Stimulated activated CD4-positive, alpha-beta T cell treated with anti-CD3 and anti-CD28 coated beads, Interleukin-1b, Interleukin-23, amount 100 ng/mL, for 1 hour (primary cell): ENCODE data around the gene CD79A.

Source experiments
- DNase-seq, 2 donors: peaks; one replicate each; pipeline ENCODE4 v3.0.0-alpha.2; 2020; ENCODE audit warnings: low read depth in 2 of 2

Gene CD79A

DNA sequence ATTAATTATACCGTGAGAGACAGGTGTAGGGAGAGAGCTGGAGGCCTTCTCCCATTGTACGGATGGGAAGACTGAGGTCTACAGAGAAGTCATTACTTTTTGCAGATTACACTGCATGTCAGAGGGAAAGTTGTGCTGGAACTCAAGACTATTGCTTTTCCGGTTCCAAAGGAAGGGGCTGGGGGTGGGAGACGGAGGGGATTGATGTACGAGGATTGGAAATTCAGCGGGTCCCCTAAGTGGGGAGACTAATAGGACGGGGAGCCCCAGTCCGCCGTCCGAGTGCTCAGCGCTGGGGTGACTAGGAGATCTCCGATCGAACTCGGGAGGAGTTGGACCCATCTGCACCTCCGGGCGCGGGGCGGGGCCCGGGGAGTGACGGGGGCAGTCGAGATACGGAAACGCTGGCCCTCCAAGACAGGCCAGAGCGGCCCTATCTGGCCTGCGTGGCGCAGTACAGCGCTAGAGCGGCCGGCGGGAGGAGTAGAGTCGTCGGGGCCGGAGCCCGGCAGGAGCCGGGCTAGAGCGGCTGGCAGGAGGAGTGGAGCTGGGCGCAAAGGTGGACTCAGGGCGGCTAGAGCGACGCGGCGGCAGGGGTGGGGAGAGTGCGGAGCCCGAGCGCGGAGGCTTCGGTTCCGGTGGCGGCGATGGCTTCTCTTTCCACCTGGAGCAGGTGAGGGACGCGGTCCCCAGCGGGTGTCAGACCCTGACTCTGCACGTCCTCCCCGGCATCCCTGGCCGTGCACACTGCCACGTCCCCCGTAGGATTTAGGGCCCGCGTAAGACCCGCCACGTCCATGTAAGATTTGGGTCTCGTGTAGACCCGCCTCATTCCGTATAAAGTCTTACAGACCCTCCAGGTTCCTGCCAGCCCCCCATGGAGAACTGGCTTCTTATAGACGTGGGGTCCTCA, 7.0 kb downstream of the CD79A start:
- peak; percentile 73 to 78 for DNase-seq

DNA sequence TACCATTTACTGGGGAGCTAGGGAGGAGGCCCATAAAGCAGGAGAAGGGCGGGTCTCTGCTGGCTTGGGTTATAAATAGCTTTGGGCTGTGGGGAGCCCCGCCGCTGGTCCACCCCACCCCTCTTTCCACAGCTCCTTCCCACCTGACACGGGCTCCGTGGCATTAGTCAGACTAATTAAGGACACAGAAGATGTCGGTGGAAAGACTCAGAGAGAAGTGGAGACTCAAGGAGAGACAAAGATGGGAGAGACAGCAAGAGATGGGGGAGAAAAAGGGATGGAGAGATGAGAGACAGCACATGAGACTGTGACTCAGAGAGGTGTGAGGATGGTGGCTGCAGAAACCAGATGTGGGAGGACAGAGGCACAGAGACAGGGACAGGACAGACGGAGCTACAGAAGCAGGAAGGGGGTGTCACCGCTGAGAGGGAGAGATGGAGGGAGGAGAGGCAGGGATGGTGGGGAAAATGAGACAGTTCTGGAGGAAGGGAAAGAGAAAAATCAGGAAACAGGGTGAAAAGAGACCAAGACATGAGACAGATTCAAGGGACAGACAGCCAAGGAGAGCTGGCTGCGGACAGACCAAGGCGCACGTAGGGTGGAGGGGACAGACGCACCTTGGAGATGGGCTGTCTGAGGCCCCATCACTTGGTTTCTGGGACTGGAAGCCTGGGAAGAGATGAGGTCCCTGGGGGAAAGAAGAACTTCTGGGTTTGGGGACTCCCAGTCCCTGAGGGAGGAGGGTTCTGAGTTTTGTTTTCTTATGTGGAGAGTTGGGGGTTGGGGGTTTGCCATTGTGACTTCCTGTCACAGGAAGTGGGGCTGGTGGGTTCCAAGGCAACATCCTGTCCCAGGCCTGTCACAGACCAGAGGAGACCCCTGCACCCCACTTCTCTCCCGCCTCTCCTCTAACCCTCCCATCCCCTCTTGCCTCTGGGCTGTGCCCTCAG, 10.0 kb downstream of the CD79A start:
- peak in 1 of 2 donors; percentile 34 for DNase-seq

DNA sequence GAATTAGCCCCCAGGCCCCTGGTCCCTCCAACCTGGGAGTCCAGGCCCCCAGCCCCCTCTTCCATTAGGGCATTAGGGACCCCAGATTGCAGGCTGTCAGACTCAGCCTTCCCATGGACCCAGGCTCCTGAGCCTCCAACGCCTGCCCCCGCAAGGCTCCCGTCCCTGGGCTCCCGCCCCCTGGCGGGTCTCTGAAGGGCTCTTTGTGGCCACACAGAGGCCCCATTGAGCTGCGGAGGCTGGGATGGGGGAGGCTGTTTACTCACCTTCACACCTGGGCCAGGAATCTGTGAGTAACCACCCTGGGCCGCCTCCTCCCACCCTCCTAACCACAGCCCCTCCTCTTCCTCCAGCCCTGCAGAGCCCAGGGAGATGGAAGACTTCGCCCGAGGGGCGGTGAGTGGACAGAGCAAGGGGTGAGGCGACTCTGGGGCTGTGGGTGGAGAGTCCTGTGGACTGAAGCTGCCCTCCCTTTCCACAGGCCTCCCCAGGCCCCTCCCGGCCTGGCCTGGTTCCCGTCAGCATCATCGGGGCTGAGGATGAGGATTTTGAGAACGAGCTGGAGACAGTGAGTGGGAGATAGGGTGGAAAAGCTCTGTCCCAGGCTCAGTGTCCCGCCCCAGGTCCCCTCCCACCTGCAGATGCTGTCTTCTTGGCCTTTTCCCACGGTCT, 10.8 kb downstream of the CD79A start:
- DNase-seq, result peak; percentile 65 to 78

DNA sequence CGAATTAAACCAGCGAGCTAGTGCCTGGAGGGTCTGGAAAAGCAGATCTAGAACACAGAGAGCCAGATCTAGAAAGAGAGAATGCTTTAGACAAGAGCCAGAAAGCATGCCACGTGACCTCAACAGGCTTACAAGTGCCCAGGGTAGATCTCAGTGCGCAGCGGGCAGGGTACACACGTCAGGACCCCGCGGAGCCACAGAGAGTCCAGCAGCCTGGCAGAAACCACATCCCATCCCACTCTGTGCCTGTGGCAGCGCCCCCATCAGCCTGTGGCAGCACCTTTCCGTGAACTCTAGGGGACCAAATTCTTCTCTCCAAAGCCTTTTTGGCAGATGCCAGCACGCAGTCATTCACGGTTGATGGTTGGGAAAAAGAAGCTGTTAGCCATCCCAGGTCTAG, 11.8 kb downstream of the CD79A start:
- no peak for DNase-seq

DNA sequence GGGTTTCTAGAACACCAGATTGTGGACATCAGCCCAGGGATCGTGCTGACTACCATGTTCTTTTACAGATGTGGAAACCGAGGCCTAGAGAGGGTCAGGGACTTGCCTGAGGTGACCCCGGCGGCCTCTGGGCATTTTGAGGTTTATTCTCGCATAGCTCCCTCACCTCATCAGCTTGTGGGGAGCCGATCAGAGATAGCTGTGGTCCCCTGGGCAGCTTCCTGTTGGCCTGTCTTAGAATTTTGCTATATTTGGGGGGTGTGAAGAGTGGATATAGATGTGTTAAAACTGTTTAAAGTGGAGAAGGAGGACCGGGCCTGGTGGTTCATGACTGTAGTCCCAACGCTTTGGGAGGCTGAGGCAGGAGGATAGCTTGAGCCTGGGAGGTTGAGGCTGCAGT, 12.8 kb downstream of the CD79A start:
- DNase-seq, result no peak

DNA sequence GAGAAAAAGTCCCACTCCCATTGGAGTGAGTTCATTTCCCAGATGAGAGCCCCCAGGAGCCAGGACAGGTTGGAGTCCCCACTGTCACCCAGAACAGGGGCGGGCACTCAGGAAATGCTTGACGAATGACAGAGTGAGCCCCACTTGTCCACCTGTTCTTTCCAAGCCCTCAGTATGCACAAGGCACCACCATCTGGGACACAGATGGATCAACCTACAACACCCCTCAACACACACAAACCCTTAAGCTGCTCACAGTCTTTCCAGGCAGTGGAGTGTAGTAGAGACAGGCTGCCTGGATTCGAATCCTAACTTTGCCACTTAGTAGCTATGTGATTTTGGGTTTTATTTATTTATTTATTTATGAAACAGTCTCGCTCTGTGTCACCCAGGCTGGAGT, 13.9 kb downstream of the CD79A start:
- DNase-seq, result no peak

DNA sequence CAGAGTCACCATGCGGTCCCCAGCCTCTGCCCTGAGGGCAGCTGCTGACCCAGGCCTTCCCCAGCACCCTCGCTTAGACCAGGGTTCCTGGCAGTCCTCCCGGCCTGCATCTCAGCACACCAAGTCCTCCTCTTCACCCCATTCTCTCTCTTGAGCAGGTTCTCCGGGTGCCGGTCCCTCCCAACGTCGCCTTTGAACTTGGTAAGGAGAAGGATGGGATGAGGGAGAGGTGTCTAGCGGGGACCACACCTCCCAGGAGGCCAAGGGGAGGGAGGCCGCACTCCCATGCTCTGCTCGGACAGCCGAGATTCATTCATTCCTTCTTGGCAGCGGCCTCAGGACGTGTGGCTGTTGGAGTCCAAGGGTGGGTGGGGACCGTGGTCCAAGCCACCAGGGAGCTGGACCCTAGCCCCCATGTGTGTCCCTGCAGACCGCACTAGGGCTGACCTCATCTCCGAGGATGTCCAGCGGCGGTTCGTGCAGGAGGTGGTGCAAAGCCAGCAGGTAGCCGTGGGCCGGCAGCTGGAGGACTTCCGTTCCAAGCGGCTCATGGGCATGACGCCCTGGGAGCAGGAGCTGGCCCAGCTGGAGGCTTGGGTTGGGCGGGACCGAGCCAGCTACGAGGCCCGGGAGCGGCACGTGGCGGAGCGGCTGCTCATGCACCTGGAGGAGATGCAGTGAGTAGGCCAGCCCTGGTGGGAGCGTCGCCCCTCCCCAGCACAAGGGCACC, 15.3 kb downstream of the CD79A start:
- DNase-seq, result no peak

DNA sequence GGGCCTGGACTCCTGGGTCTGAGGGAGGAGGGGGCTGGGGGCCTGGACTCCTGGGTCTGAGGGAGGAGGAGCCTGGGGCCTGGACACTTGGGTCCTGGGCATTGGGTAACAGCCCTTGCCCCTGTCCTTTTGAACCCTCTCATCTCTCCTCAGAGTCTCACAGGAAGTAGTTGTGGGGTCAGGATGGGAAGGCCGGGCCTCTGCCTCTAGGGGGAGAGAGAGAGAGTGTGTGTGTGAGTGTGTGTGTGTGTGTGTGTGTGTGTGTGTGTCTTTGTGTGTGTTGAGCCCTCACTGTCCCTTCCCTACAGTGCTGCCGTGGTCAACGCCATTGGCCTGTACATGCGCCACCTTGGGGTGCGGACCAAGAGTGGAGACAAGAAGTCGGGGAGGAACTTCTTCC, 16.8 kb downstream of the CD79A start:
- DNase-seq, result no peak

DNA sequence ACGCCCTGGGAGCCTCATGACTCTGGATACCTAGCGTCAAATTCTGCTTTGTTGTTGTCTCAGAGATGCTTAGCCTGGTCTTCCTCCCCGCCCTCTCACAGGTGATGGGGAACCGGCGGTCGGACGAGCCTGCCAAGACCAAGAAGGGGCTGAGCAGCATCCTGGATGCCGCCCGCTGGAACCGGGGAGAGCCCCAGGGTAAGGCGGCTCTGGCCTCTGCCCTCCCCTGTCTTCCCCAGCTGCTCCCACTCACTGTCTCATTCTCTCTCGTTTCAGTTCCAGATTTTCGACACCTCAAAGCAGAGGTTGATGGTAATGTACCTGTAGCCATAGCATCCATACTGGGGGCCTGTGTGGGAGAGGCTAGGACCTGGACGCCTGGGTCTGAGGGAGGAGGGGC, 17.3 kb downstream of the CD79A start:
- no peak for DNase-seq

DNA sequence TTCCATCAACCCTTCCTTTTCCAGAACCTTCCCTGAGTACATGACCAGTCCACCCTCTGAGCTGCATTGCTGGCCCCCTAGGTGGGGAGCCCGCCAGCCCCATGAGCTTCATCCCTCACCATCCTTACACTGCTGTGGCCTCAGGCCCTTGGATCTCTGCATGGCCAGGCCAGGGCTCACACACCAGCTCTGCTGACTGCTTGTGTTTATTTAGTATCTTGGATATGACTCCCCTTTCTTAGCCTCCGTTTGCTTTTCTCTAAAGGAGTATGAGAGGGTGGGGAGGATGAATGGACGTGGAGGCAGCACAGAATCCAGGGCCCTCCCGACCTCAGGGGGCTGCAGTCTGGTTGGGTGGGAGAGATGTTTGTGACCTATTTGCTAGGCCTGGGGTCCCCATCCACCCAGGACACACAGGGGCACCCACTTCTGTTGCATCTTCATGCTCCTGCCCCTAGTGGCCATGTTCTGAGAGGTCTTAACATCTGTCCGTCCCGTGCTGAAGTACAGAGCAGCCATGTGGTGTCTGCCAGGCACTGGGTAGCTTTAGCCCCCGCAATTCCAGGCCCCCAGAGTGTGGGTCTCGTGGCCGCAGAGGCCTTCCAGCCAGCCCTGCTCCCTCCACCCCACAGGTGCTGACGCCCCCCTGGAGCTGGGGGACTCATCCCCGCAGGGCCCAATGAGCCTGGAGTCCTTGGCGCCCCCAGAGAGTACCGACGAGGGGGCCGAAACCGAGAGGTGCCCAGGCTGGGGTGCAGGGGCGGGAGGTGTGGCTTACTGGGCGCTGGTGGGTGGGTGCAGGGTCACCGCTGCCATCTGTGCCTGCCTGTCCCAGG, 18.9 kb downstream of the CD79A start:
- DNase-seq, result no peak

DNA sequence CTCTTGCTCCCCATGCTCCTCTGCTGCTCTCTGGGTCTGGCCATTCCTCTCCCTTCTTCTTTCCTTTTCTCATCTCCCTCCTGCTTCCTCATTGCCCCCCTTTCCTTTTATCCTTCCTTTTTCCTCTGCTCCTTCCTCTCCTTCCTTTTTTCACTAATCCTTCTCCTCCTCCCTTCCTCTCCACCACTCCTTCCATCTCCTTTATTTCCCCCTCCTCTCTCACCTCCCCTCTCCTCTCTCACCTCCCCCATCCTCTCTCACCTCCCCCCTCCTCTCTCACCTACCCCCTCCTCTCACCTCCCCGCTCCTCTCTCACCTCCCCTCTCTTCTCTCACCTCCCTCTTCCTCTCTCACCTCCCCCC, 19.5 kb downstream of the CD79A start:
- DNase-seq, result no peak

DNA sequence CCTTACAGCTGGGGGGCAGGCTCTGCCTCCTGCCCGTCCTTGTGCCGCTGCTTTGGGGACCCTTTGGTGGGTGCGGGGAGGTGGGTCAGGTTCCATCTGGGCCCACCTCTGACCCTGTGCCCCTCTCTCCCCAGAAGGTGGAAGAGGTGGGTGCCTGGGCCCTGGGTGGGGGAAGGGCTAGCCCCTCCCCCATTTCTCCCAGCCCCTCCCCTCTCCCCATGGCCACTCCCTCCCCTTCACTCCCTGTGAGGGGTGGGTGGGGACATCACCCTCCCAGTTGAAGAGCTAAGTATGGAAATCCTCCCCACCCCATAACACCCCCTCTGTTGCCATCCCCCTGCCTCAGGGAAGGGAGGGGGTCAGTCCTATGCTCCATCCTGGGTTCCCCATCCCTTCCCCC, 20.1 kb downstream of the CD79A start:
- DNase-seq, result no peak

DNA sequence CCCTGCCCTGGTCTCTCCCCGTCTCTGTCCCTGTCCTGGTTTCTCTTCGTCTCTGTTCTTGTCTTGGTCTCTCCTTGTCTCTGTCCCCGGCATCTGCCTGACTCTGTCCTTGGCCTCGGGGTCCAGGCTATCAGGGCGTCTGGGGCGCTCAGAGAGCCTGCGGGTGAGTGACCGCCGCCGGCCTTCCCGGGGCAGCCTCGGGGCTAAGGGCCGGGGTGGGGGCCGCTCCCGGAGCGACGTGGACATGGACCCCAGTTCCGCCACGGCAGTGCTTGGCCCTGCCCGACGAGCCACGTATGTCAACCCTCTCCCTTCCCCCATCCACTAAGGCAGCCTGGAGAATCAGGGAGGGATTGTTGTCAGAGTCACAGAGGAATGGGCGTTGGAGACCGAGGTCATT, 20.7 kb downstream of the CD79A start:
- no peak for DNase-seq

DNA sequence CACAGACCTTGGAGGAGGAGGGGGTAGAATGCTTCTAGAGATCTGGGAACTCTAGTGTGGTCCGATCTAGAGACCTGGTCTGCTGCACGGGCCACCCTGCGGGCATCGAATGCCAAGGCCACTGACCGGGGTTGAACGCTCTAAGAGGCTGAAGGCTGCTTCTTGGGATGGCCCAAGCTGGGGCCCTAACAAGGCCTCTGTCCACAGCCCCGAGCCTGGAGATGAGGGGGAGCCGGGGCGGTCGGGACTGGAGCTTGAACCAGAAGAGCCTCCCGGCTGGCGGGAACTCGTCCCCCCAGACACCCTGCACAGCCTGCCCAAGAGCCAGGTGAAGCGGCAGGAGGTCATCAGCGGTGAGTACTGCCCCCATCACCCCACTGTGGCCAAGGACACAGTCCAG, 21.2 kb downstream of the CD79A start:
- DNase-seq, result no peak

DNA sequence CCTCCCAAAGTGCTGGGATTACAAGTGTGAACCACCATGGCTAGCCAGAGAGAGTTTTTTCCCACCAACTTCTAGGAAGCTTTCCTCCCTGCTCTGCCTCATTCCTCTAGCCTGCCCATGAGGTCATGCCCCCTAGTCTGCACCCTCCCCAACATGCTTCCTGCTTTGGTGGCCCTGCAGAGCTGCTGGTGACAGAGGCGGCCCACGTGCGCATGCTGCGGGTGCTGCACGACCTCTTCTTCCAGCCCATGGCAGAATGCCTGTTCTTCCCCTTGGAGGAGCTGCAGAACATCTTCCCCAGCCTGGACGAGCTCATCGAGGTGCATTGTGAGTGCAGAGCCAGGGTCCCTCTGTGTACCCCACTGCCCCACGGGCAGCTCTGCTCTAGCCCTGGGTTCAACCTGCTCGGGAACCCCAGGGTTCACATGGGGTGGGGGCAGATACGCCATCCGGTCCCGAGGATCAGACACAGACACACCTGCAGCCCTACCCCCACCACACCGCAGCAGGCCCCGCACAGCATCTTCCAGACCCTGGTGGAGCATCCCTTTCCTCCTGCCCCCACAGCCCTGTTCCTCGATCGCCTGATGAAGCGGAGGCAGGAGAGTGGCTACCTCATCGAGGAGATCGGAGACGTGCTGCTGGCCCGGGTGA, 24.8 kb downstream of the CD79A start:
- no peak for DNase-seq

DNA sequence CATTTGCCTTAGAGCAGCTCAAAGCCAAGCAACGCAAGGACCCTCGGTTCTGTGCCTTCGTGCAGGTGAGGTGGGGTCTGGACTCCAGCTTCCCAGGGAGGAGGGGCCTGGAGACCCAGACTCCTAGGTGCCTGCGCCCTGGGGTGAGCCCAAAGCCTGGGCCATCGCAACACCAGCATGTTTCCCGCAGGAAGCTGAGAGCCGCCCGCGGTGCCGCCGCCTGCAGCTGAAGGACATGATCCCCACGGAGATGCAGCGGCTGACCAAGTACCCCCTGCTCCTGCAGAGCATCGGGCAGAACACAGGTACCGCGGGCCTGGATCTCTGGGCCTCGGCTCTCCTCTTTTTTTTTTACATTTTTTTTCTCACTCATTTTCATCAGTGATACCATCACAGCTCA, 25.5 kb downstream of the CD79A start:
- no peak for DNase-seq

DNA sequence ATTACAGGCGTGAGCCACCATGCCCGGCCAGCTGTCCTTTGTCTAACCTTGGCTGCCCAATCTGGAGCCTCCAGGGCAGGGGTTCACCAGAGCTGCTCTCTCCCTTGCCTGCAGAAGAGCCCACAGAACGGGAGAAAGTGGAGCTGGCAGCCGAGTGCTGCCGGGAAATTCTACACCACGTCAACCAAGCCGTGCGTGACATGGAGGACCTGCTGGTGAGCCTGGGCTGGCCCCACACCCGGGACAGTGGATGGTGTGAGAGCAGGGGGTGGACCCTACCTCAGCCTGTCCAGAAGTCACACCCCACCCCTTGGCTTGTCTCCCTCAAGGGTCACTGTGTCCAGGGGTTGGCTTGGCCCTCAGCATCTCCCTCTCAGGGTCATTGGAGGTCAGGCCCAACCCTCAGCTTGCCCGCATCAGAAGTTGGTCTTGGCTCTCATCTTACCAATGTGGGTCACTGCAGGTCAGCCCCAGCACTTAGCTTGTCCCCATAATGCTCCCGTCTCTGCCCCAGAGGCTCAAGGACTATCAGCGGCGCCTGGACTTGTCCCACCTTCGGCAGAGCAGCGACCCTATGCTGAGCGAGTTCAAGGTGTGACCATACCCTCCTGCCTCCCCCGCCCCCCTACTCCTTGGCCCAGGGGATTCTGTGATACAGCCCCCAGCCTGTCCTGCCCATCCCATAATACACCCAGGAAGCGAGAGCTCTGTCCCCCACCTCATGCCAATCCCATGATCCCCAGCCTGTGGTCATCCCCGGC, 26.3 kb downstream of the CD79A start:
- DNase-seq, result no peak

DNA sequence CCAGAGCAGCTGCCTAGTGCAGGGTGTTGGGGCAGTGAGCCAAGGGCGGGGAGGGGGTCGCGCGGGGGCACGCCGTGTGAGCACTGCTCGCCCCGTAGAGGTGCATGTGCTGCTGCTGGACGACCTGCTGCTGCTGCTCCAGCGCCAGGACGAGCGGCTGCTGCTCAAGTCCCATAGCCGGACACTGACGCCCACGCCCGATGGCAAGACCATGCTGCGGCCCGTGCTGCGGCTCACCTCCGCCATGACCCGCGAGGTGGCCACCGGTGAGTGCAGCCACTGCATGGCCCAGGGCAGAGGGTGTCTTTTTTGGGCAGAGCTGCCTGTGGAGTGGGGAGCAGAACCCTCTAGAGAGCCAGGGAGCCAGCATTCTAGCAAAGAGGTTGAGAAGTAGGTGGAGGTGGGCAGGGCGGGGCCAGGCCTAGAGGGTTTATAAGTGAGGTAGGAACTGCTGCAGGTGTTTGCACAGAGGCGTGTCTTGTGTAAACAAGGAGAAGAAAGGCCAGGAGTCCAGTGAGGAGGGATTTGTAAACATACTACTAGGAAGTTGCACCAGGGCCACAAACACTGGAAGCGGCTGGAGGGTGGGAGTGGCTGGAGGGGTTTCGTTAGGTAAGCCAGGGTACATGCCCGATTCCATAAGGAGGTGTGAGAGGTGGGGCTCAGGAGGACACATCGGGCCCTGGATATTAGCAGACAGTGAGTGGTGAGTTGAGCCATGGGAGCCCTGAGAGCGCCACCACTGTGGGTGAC, 27.2 kb downstream of the CD79A start:
- DNase-seq, result no peak
